ENCODE measurements around the gene SNX9.

SNX9 gene

GRCh38 chr6:157853902-157854502, 31.0 kb downstream of the SNX9 start:
- ChIA-PET POLR2A (no interaction called here), CTCF (interaction anchor here (0.5 to 0.6 kb wide), 2 partner anchors 16 to 299 kb away, joined by 3 to 8 read pairs; no protein-coding TSS in a partner anchor)
- H3K36me3 ChIP-seq (ENCODE audit: control insufficient read depth in 2 of 2, insufficient read depth in 1 of 2, low read length in 2 of 2) = no peaks in the 10 kb centered on the region
- H3K27ac ChIP-seq (ENCODE audit: extremely low read depth, low read depth, low read length) = no peak overlapping the region
- H3K4me3 ChIP-seq (ENCODE audit: low read depth, low read length) = no peak overlapping the region
- no peaks in the 10 kb centered on the region for H3K9me3 ChIP-seq (ENCODE audit: control insufficient read depth, insufficient read depth, low read depth, low read length)
- H3K4me1 ChIP-seq (ENCODE audit: control insufficient read depth, insufficient read depth, low read length) = peaks cover 9% of the 10 kb centered on the region; the same call in 1 of the 2 replicates
- no peak for TF ChIP-seq ZNF624 (tag by site-specific recombination; IDR thresholded peaks at IDR 0.05)
- no peak for TF ChIP-seq BCL11B (tag by site-specific recombination; IDR thresholded peaks at IDR 0.05; ENCODE audit: low read depth)
- TF ChIP-seq KLF10 (tag by site-specific recombination; IDR thresholded peaks at IDR 0.05) = no peak
- TF ChIP-seq ZNF560 (tag by site-specific recombination; IDR thresholded peaks at IDR 0.05; ENCODE audit: borderline replicate concordance) = no peak
- TF ChIP-seq ZBTB44 (tag by site-specific recombination; IDR thresholded peaks at IDR 0.05) = no peak
- no peak for TF ChIP-seq ZNF571 (tag by site-specific recombination; IDR thresholded peaks at IDR 0.05)
- no peak for TF ChIP-seq SCRT1 (tag by site-specific recombination; IDR thresholded peaks at IDR 0.05; ENCODE audit: borderline replicate concordance)
- TF ChIP-seq HOXA7 (CRISPR knock-in tag; IDR thresholded peaks at IDR 0.05; ENCODE audit: borderline replicate concordance) = no peak
- no peak for TF ChIP-seq ZSCAN23 (tag by site-specific recombination; IDR thresholded peaks at IDR 0.05)
- no peak for TF ChIP-seq ZFP69B (tag by site-specific recombination; IDR thresholded peaks at IDR 0.05)
- no peak for TF ChIP-seq SALL2 (tag by site-specific recombination; IDR thresholded peaks at IDR 0.05; ENCODE audit: borderline replicate concordance)
- TF ChIP-seq ZNF777 (tag by site-specific recombination; IDR thresholded peaks at IDR 0.05; ENCODE audit: borderline replicate concordance) = no peak
- no peak for TF ChIP-seq ZNF521 (tag by site-specific recombination; IDR thresholded peaks at IDR 0.05)
- TF ChIP-seq ZNF830 (tag by site-specific recombination; IDR thresholded peaks at IDR 0.05; ENCODE audit: low read depth) = no peak
- TF ChIP-seq HOXD13 (CRISPR knock-in tag; IDR thresholded peaks at IDR 0.05; ENCODE audit: borderline replicate concordance) = 0 out of 2 replicates have a peak, but pooled peaks have one; percentile 20
- no peak for TF ChIP-seq ZNF280D (tag by site-specific recombination; IDR thresholded peaks at IDR 0.05)
- TF ChIP-seq HIC1 (tag by site-specific recombination; IDR thresholded peaks at IDR 0.05) = no peak
- 0 out of 2 replicates have a peak, but pooled peaks have one; percentile 17 for TF ChIP-seq KLF1 (tag by site-specific recombination; IDR thresholded peaks at IDR 0.05)
- peak; percentile 48; the same call in 1 of the 2 replicates for TF ChIP-seq OSR2 (tag by site-specific recombination; IDR thresholded peaks at IDR 0.05)
- no peak for TF ChIP-seq ZNF394 (tag by site-specific recombination; IDR thresholded peaks at IDR 0.05; ENCODE audit: borderline replicate concordance)
- TF ChIP-seq ZSCAN4 (tag by site-specific recombination; IDR thresholded peaks at IDR 0.05) = no peak
- no peak for TF ChIP-seq ZNF112 (tag by site-specific recombination; IDR thresholded peaks at IDR 0.05)
- TF ChIP-seq ZBTB26 (tag by site-specific recombination; optimal IDR thresholded peaks at IDR 0.05) = no peak
- 0 out of 2 replicates have a peak, but pooled peaks have one; percentile 28 for TF ChIP-seq PRDM4 (tag by site-specific recombination; IDR thresholded peaks at IDR 0.05)

Measured in HEK293 (cell line).